AG04449 (cell line): ENCODE data around the gene NPLOC4.

ENCODE experiments used
- CTCF ChIA-PET: fragments of 350-600 bp; formaldehyde crosslinking; extraction: SDS; loops from one replicate; lab custom pipeline; 2021; ENCODE audit warnings: antibody characterized with exemption; lab: Yijun Ruan, JAX
- POLR2A ChIA-PET: fragments of 400-600, 350-600 bp; formaldehyde crosslinking; extraction: SDS; loops from one replicate; lab custom pipeline; 2020; ENCODE audit warnings: antibody characterized with exemption, inconsistent platforms; lab: Yijun Ruan, JAX
- DNase-seq: peaks from one replicate; pipeline ENCODE4 v3.0.0-alpha.2; 2010; ENCODE audit warnings: low read depth, low spot score
- H3K4me3 ChIP-seq: 2 replicates; pipeline ENCODE4 v1.5.1; 2011; ENCODE audit warnings: low read depth, mild to moderate bottlenecking, control low read depth, low read length
- CTCF ChIP-seq: IDR thresholded peaks from one replicate; pipeline ENCODE4 v1.5.1; 2011; ENCODE audit warnings: mild to moderate bottlenecking, moderate library complexity, low read length, control low read depth, inconsistent platforms; ENCODE audit not compliant: insufficient read depth; ENCODE audit errors: missing control alignments

The NPLOC4 gene

GRCh38 chr17:81516439-81516838 lies 120.5 kb downstream of the NPLOC4 start:
- no peak for DNase-seq
- TF ChIP-seq CTCF = no peak
- peak overlapping the region; percentile 83 for H3K4me3 ChIP-seq
- POLR2A ChIA-PET = interaction anchor here (0.6 to 1.1 kb wide), 2 partner anchors 38 to 84 kb away, joined by 3 read pairs; no protein-coding TSS in a partner anchor
- CTCF ChIA-PET = interaction anchor here (8.3 kb wide), 1 partner anchor 84 kb away, joined by 59 read pairs; no protein-coding TSS in a partner anchor

- DNase-seq = no peak
- POLR2A ChIA-PET = interaction anchor here (0.6 to 0.9 kb wide), 5 partner anchors 10 to 120 kb away, joined by 3 to 4 read pairs (median 3); partner anchors contain the start of gene BAHCC1
- TF ChIP-seq CTCF = no peak
- CTCF ChIA-PET = interaction anchor here (8.3 kb wide), 1 partner anchor 85 kb away, joined by 59 read pairs; no protein-coding TSS in a partner anchor
- peak overlapping the region; percentile 83 for H3K4me3 ChIP-seq
These were observed 121.3 kb downstream of the NPLOC4 start for GRCh38 chr17:81515530-81516041.

GRCh38 chr17:81514739-81515529 lies 122.0 kb downstream of the NPLOC4 start:
- CTCF ChIA-PET = no interaction called here
- TF ChIP-seq CTCF = no peak
- peak overlapping the region; percentile 83 for H3K4me3 ChIP-seq
- POLR2A ChIA-PET = interaction anchor here (0.6 to 0.9 kb wide), 5 partner anchors 9 to 120 kb away, joined by 3 to 4 read pairs (median 3); partner anchors contain the start of gene BAHCC1
- no peak for DNase-seq

- TF ChIP-seq CTCF = no peak
- ChIA-PET POLR2A (no interaction called here), CTCF (no interaction called here)
- peak overlapping the region; percentile 83 for H3K4me3 ChIP-seq
- DNase-seq = no peak
These were observed 122.5 kb downstream of the NPLOC4 start for GRCh38 chr17:81514489-81514738.

GRCh38 chr17:81513753-81514488 lies 123.0 kb downstream of the NPLOC4 start:
- peak overlapping the region; percentile 83 for H3K4me3 ChIP-seq
- ChIA-PET CTCF (no interaction called here), POLR2A (interaction anchor here (2.3 to 3.3 kb wide), 2 partner anchors 39 to 53 kb away, joined by 7 to 8 read pairs; partner anchors contain the start of gene FAAP100)
- peak; percentile 3 for TF ChIP-seq CTCF
- no peak for DNase-seq
